H1 (cell line): ENCODE data around the gene ROR1. TPM values are rescaled to one million over a fixed set of nuclear protein-coding genes. Genes with fewer than 3 reads are reported as not detected.

Experiments used
- CTCF ChIA-PET: fragments of 300-600 bp; sonication (Branson Sonifier 250); formaldehyde crosslinking; loops from one replicate; lab custom pipeline; 2021; ENCODE audit not compliant: partially characterized antibody; lab: Charles Lee
- POLR2A ChIA-PET: fragments of 300-600 bp; sonication (Branson Sonifier 250); formaldehyde crosslinking; loops from one replicate; lab custom pipeline; 2021; ENCODE audit warnings: inconsistent platforms; ENCODE audit not compliant: partially characterized antibody; lab: Charles Lee
- DNase-seq, 2 experiments: peaks; one replicate each; pipeline versions ENCODE4 v3.0.0 to v3.0.0-alpha.2; 2010 to 2022; ENCODE audit warnings: low spot score in 2 of 2, low read depth in 1 of 2, mixed read lengths in 1 of 2
- FAIRE-seq: peaks from 2 replicates; lab custom pipeline; 2011; peaks lifted over from hg19 to GRCh38; lab: Jason Lieb, UNC
- H2AFZ ChIP-seq: 2 replicates; pipeline ENCODE4 v1.8.1; 2012; ENCODE audit warnings: low read length, inconsistent platforms
- H2AK5ac ChIP-seq: 2 replicates; pipeline ENCODE4 v1.6.1; 2013; ENCODE audit warnings: low read depth, low read length
- H2BK120ac ChIP-seq: replicated peaks from 2 replicates; pipeline ENCODE3; 2013; ENCODE audit warnings: low read depth, low read length, inconsistent platforms
- H2BK12ac ChIP-seq: 2 replicates; pipeline ENCODE4 v1.6.1; 2013; ENCODE audit warnings: low read depth, low read length
- H2BK15ac ChIP-seq: 2 replicates; pipeline ENCODE4 v1.6.1; 2013; ENCODE audit warnings: low read length
- H2BK20ac ChIP-seq: 2 replicates; pipeline ENCODE4 v1.6.1; 2013; ENCODE audit warnings: low read length
- H2BK5ac ChIP-seq: 2 replicates; pipeline ENCODE4 v1.6.1; 2013; ENCODE audit warnings: low read depth, low read length
- H3K14ac ChIP-seq: 2 replicates; pipeline ENCODE4 v1.6.1; 2013; ENCODE audit warnings: inconsistent platforms; ENCODE audit not compliant: insufficient read length
- H3K18ac ChIP-seq: 2 replicates; pipeline ENCODE4 v1.6.1; 2013; ENCODE audit warnings: low read length; ENCODE audit errors: extremely low read depth
- H3K23ac ChIP-seq: 2 replicates; pipeline ENCODE4 v1.6.1; 2013; ENCODE audit warnings: inconsistent platforms; ENCODE audit not compliant: insufficient read length
- H3K23me2 ChIP-seq: 2 replicates; pipeline ENCODE4 v1.6.1; 2013; ENCODE audit warnings: low read depth, low read length
- H3K27ac ChIP-seq: 2 replicates; pipeline ENCODE4 v1.6.1; 2011; ENCODE audit warnings: low read depth, low read length, inconsistent platforms
- H3K27me3 ChIP-seq, 4 experiments: replicated peaks in 1 of 4; 1 replicate in 1 of 4; 2 replicates in 3 of 4; pipeline versions ENCODE4 v1.6.1 to v1.8.1; 2011 to 2013; ENCODE audit warnings: low read length in 3 of 4, mild to moderate bottlenecking in 3 of 4, inconsistent platforms in 2 of 4, mixed read lengths in 2 of 4, moderate library complexity in 1 of 4; ENCODE audit not compliant: control insufficient read depth in 3 of 4, insufficient read depth in 3 of 4; ENCODE audit errors: extremely low read depth in 1 of 4
- H3K36me3 ChIP-seq, 4 experiments: 2 replicates each; pipeline versions ENCODE4 v1.6.1 to v1.8.1; 2011 to 2013; ENCODE audit warnings: mild to moderate bottlenecking in 4 of 4, low read length in 3 of 4, moderate library complexity in 2 of 4, control low read depth in 1 of 4, inconsistent platforms in 1 of 4; ENCODE audit not compliant: insufficient read depth in 4 of 4, control insufficient read depth in 2 of 4
- H3K4ac ChIP-seq: replicated peaks from 2 replicates; pipeline ENCODE3; 2013; ENCODE audit warnings: low read length, low read depth, mixed read lengths, inconsistent platforms; ENCODE audit not compliant: insufficient read length
- H3K4me1 ChIP-seq, 4 experiments: replicated peaks in 1 of 4; 1 replicate in 1 of 4; 2 replicates in 3 of 4; pipeline versions ENCODE4 v1.6.1 to v1.8.1; 2011 to 2013; ENCODE audit warnings: low read length in 3 of 4, inconsistent platforms in 2 of 4, mixed read lengths in 1 of 4; ENCODE audit not compliant: insufficient read depth in 4 of 4, control insufficient read depth in 3 of 4
- H3K4me2 ChIP-seq, 2 experiments: 2 replicates each; pipeline versions ENCODE4 v1.6.1 to v1.8.1; 2011 to 2013; ENCODE audit warnings: low read depth in 2 of 2, low read length in 2 of 2, control low read depth in 1 of 2, inconsistent platforms in 1 of 2, mild to moderate bottlenecking in 1 of 2; ENCODE audit not compliant: insufficient read depth in 1 of 2
- H3K4me3 ChIP-seq, 4 experiments: fragments of 200-600, 300-600 bp in 1 of 4; sonication (generic), shearing (Covaris generic), sonication (Bioruptor Twin) in 1 of 4; 2 replicates each; pipeline versions ENCODE4 v1.5.1 to v1.8.1; 2011 to 2016; ENCODE audit warnings: low read length in 4 of 4, low read depth in 3 of 4, control low read depth in 2 of 4, inconsistent platforms in 2 of 4, mild to moderate bottlenecking in 2 of 4, mixed read lengths in 1 of 4, moderate library complexity in 1 of 4; ENCODE audit not compliant: insufficient read depth in 2 of 4; ENCODE audit errors: extremely low read depth in 1 of 4
- H3K56ac ChIP-seq: replicated peaks from 2 replicates; pipeline ENCODE3; 2013; ENCODE audit warnings: low read depth, mild to moderate bottlenecking, mixed read lengths, low read length, inconsistent platforms; ENCODE audit not compliant: insufficient read length
- H3K79me1 ChIP-seq: 2 replicates; pipeline ENCODE4 v1.6.1; 2013; ENCODE audit warnings: low read depth, low read length, control low read depth
- H3K79me2 ChIP-seq, 2 experiments: 2 replicates each; pipeline versions ENCODE4 v1.6.1 to v1.8.1; 2012 to 2013; ENCODE audit warnings: low read length in 2 of 2, mild to moderate bottlenecking in 2 of 2, inconsistent platforms in 1 of 2; ENCODE audit not compliant: insufficient read depth in 2 of 2, control insufficient read depth in 1 of 2
- H3K9ac ChIP-seq, 4 experiments: replicated peaks in 1 of 4; 1 replicate in 1 of 4; 2 replicates in 3 of 4; pipeline versions ENCODE4 v1.6.1 to v1.8.1; 2011 to 2013; ENCODE audit warnings: low read depth in 3 of 4, low read length in 3 of 4, control low read depth in 2 of 4, mild to moderate bottlenecking in 2 of 4, moderate library complexity in 2 of 4, inconsistent platforms in 1 of 4; ENCODE audit errors: extremely low read depth in 1 of 4
- H3K9me3 ChIP-seq, 2 experiments: 2 replicates each; pipeline versions ENCODE4 v1.6.1 to v1.8.1; 2012 to 2013; ENCODE audit warnings: mild to moderate bottlenecking in 2 of 2, moderate library complexity in 2 of 2, control low read depth in 1 of 2, inconsistent platforms in 1 of 2, low read depth in 1 of 2, low read length in 1 of 2, mixed read lengths in 1 of 2; ENCODE audit not compliant: insufficient read depth in 2 of 2
- H4K20me1 ChIP-seq, 2 experiments: replicated peaks in 1 of 2; 2 replicates each; pipeline versions ENCODE3 to v1.8.1; 2011 to 2013; ENCODE audit warnings: inconsistent platforms in 2 of 2, low read length in 2 of 2, mild to moderate bottlenecking in 1 of 2; ENCODE audit not compliant: insufficient read depth in 2 of 2, control insufficient read depth in 1 of 2
- H4K5ac ChIP-seq: 2 replicates; pipeline ENCODE4 v1.6.1; 2013; ENCODE audit warnings: low read length, low read depth, mixed read lengths, inconsistent platforms; ENCODE audit not compliant: insufficient read length
- H4K8ac ChIP-seq: 2 replicates; pipeline ENCODE4 v1.8.0; 2013; ENCODE audit warnings: mild to moderate bottlenecking, moderate library complexity, low read length, inconsistent platforms; ENCODE audit not compliant: insufficient read depth; ENCODE audit errors: extremely low read depth
- H4K91ac ChIP-seq: replicated peaks from 2 replicates; pipeline ENCODE3; 2013; ENCODE audit warnings: low read length, mixed read lengths, inconsistent platforms; ENCODE audit not compliant: insufficient read length
- HDAC2 ChIP-seq, 2 experiments: fragments of 300-600 bp in 1 of 2; sonication (generic) in 1 of 2; IDR thresholded peaks; 2 replicates each; pipeline ENCODE4 v1.6.1; 2011 to 2012; ENCODE audit warnings: low read depth in 2 of 2, low read length in 2 of 2, mild to moderate bottlenecking in 2 of 2, moderate library complexity in 2 of 2, borderline replicate concordance in 1 of 2, inconsistent platforms in 1 of 2
- KDM1A ChIP-seq: fragments of 200-600, 300-600 bp; sonication (generic); IDR thresholded peaks from 2 replicates; pipeline ENCODE4 v1.7.1; 2016; ENCODE audit warnings: mild to moderate bottlenecking, low read length, borderline replicate concordance
- POU5F1 ChIP-seq: IDR thresholded peaks from 2 replicates; pipeline ENCODE4 v1.6.1; 2011; ENCODE audit warnings: low read depth, mild to moderate bottlenecking, low read length, moderate library complexity
- WGBS, 2 experiments: shearing (Covaris generic) in 1 of 2; methylation state at CpG; one replicate each; pipeline versions ENCODE4 v1.1.6 to v1.1.7; 2013 to 2015; ENCODE audit warnings: low lambda C conversion rate in 2 of 2, mixed read lengths in 2 of 2, inconsistent platforms in 1 of 2, low coverage in 1 of 2, missing lambda C conversion rate in 1 of 2; ENCODE audit not compliant: insufficient replicate concordance in 2 of 2, insufficient coverage in 1 of 2, insufficient read length in 1 of 2; ENCODE audit errors: extremely low coverage in 1 of 2, missing lambda C conversion rate in 1 of 2; 5-methylcytosine and 5-hydroxymethylcytosine counted together
- polyA plus RNA-seq, 7 experiments: library from polyadenylated mRNA; depleted of rRNA in 3 of 7; stranded (reverse) in 5 of 7; unstranded in 2 of 7; fragments of >200 nt in 5 of 7; fragments of 200-250 nt in 2 of 7; gene quantifications; 1 replicate in 5 of 7; 2 replicates in 1 of 7; 4 replicates in 1 of 7; pipeline versions ENCODE4 v1.2.1 to v1.2.3, GENCODE V29; 2011 to 2013; ENCODE audit warnings: missing spikeins in 2 of 7, mixed read lengths in 2 of 7
- total RNA-seq: library from RNA; stranded (reverse); fragmentation: NEBNext Ultra II Directional; extraction: Animal tissue kit (Norgen Biotek cat#: 25700); gene quantifications from 2 replicates; pipeline ENCODE4 v1.2.1, GENCODE V29; 2021

ROR1 gene
- total and polyA plus RNA-seq, 2 of the 8 experiments (the other 6 are each of a cell fraction or from before 2014, with no cell fraction given): 33.6 to 73.6 TPM

DNA sequence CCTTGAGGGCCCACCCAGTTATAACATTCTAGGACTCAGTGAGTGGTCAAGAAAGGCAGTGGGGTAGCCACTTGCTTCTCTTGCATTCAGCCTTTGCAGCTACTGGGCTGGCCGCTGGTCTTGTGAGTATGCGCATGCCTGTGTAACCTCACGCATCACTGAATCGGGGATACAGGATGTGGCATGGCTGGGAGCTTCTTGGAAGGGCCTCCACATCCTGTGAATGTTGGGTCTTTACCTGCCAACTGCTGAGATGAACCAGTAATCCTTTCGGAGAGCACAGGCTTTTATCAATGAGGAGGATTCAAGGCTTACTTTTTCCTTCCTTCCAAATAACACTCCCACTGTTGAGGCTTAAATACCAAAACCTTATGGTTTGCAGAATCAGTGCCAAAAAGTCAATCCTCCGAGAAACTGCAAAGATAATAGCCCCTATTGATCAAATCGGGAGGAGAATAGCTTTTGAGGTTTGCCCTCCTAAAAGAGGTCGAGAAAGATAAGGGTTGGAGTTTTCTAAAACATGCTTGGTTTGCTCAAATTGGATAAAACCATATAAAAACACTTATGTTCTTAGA is 230.7 kb downstream of the ROR1 start:
- no peak for FAIRE-seq
- H3K9ac ChIP-seq: no peak overlapping the region

More for the DNA sequence above, 230.7 kb downstream of the ROR1 start:
- Histone ChIP-seq H2BK5ac (no peak overlapping the region), H2BK20ac (no peak overlapping the region), H3K23ac (no peak overlapping the region), H2AK5ac (no peak overlapping the region), H3K27me3 (no peaks in the 10 kb centered on the region), H3K56ac (no peak overlapping the region), H3K9me3 (no peaks in the 10 kb centered on the region), H3K79me1 (peaks cover 8% of the 10 kb centered on the region), H3K4ac (no peak overlapping the region), H3K18ac (no peak overlapping the region), H2BK120ac (no peak overlapping the region), H2BK15ac (no peak overlapping the region), H4K20me1 (peaks cover 0 to 2% of the 10 kb centered on the region in 2 experiments), H4K8ac (no peak overlapping the region), H4K91ac (no peak overlapping the region), H3K4me1 (peaks cover 0 to 16% (median 0%) of the 10 kb centered on the region in 4 experiments; a peak in 2 of 7 replicates), H3K4me3 (no peak overlapping the region), H3K27ac (no peak overlapping the region), H3K4me2 (no peak overlapping the region), H2AFZ (no peak overlapping the region), H3K79me2 (peaks cover 0 to 80% of the 10 kb centered on the region in 2 experiments; a peak in 3 of 4 replicates), H3K14ac (no peak overlapping the region), H3K36me3 (no peaks in the 10 kb centered on the region), H2BK12ac (no peak overlapping the region), H4K5ac (no peak overlapping the region), H3K23me2 (no peaks in the 10 kb centered on the region)
- TF ChIP-seq HDAC2 (IDR thresholded peaks at IDR 0.05; ENCODE audit: borderline replicate concordance in 1 of 2, low read depth in 2 of 2, low read length in 2 of 2): no peak
- TF ChIP-seq POU5F1: peak; percentile 76
- TF ChIP-seq KDM1A: no peak
- ChIA-PET CTCF (interaction anchor here (1.2 to 1.3 kb wide), 3 partner anchors 9 to 57 kb away, joined by 3 to 4 read pairs (median 4); no protein-coding TSS in a partner anchor), POLR2A (interaction anchor here (1.4 kb wide), 1 partner anchor 9 kb away, joined by 3 read pairs; no protein-coding TSS in a partner anchor)
- no peak for DNase-seq
- WGBS, 2 experiments: 84% methylated on average over 8 of the region's 8 CpGs; no CpG with 5 or more reads in 1 of the 2 experiments
